ENCODE data around the gene GDF15. TPM values are rescaled to one million over a fixed set of nuclear protein-coding genes. Genes with fewer than 3 reads are reported as not detected.
A peak's percentile ranks its signal among the peaks of the same experiment; 100 is the strongest.

The GDF15 gene, protein sequence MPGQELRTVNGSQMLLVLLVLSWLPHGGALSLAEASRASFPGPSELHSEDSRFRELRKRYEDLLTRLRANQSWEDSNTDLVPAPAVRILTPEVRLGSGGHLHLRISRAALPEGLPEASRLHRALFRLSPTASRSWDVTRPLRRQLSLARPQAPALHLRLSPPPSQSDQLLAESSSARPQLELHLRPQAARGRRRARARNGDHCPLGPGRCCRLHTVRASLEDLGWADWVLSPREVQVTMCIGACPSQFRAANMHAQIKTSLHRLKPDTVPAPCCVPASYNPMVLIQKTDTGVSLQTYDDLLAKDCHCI
- 1 to 10 TPM in 1 of 2 donors, under 1 TPM in 1; 0.24 to 2.8 TPM for polyA plus RNA-seq

DNA sequence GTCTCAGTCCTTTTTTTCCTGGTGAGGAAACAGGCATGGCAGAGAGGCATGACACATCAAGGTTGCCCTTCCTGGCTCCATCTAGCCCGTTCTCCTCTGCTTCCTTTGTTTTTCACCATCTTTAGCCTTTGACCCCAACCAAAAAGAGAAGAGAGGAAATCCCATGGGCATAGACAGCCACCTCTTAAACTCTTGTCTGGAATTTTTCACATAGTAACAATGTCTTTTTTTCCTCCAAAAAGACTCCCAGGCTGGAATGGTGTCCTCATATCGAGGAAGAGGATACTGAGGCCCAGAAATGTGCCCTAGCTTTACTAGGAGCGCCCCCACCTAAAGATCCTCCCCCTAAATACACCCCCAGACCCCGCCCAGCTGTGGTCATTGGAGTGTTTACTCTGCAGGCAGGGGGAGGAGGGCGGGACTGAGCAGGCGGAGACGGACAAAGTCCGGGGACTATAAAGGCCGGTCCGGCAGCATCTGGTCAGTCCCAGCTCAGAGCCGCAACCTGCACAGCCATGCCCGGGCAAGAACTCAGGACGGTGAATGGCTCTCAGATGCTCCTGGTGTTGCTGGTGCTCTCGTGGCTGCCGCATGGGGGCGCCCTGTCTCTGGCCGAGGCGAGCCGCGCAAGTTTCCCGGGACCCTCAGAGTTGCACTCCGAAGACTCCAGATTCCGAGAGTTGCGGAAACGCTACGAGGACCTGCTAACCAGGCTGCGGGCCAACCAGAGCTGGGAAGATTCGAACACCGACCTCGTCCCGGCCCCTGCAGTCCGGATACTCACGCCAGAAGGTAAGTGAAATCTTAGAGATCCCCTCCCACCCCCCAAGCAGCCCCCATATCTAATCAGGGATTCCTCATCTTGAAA lies at the start of gene GDF15:
GDF15 (plus strand) TSS at position 484 of the 868 bp plus-strand sequence; CDS start at position 516, 32 bp downstream.
- Histone ChIP-seq H3K27me3 (ENCODE audit: control insufficient read depth in 1 of 2, insufficient read depth in 2 of 2, low read length in 2 of 2) (no peaks in the 10 kb centered on the region), H3K36me3 (ENCODE audit: control insufficient read depth in 2 of 2, insufficient read depth in 2 of 2, low read length in 1 of 2) (no peaks in the 10 kb centered on the region), H3K4me1 (ENCODE audit: control insufficient read depth in 2 of 2, insufficient read depth in 2 of 2, low read length in 1 of 2) (peaks cover 0 to 6% of the 10 kb centered on the region in 2 donors), H3K9me3 (ENCODE audit: control insufficient read depth in 2 of 2, insufficient read depth in 1 of 2, low read depth in 1 of 2, low read length in 1 of 2) (peaks cover 0 to 2% of the 10 kb centered on the region in 2 donors), H3K4me3 (ENCODE audit: low read depth in 1 of 2, low read length in 2 of 2) (no peak within 1 kb of the TSS), H3K27ac (ENCODE audit: low read depth in 2 of 2, low read length in 1 of 2) (no peak within 1 kb of the TSS)
- WGBS, 2 donors, result 24 to 37% methylated on average over 33 of the region's 33 CpGs

DNA sequence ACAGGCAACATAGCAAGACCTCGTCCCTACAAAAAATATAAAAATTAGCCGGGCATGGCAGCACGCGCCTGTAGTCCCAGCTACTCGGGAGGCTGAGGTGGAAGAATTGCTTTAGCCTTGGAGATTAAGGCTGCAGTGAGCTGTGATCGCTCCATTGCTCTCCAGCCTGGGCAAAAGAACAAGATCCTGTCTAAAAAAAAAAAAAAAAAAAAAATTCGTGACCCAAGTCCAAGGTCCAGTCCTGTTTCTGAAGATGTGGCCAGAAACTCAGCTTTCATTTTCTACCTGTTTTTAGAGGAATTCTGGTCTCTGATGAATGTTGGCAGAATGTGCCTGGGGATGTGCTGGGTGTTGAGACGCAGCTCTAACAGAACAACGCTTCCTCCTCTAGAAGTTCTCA lies 47.4 kb upstream of the GDF15 start:
- Histone ChIP-seq H3K27me3 (ENCODE audit: control insufficient read depth in 1 of 2, insufficient read depth in 2 of 2, low read length in 2 of 2) (no peaks in the 10 kb centered on the region), H3K4me1 (ENCODE audit: control insufficient read depth in 2 of 2, insufficient read depth in 2 of 2, low read length in 1 of 2) (peaks cover 0 to 7% of the 10 kb centered on the region in 2 donors), H3K9me3 (ENCODE audit: control insufficient read depth in 2 of 2, insufficient read depth in 1 of 2, low read depth in 1 of 2, low read length in 1 of 2) (no peaks in the 10 kb centered on the region), H3K4me3 (ENCODE audit: low read depth in 1 of 2, low read length in 2 of 2) (no peak overlapping the region), H3K36me3 (ENCODE audit: control insufficient read depth in 2 of 2, insufficient read depth in 2 of 2, low read length in 1 of 2) (no peaks in the 10 kb centered on the region), H3K27ac (ENCODE audit: low read depth in 2 of 2, low read length in 1 of 2) (no peak overlapping the region)
- WGBS, 2 donors, result 66 to 73% methylated on average over 9 of the region's 9 CpGs

DNA sequence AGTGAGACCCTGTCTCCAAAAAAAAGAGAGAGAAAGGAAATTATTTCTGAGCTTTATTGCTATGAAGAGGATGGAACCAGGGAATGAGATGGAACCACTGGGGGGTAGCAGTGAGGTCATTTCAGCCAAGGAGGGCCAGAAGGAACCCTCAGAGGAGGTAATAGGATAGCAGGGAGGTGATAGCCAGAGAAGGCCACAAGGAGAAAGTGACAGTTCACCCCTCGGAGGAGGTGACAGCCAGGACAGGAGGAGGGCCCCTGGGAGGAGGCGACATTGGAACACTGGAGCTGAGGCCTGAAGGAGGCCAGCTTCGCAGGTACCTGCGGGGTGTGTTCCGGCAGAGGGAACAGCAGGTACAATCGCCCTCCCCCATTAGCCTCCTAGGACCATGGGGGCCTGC lies 46.2 kb upstream of the GDF15 start:
- peak overlapping the region; percentile 64 to 74 for H3K4me3 ChIP-seq (ENCODE audit: low read depth in 1 of 2, low read length in 2 of 2)
- WGBS, 2 donors, result 50 to 64% methylated on average over 6 of the region's 6 CpGs
- H3K27me3 ChIP-seq (ENCODE audit: control insufficient read depth in 1 of 2, insufficient read depth in 2 of 2, low read length in 2 of 2), result no peaks in the 10 kb centered on the region
- no peaks in the 10 kb centered on the region for H3K36me3 ChIP-seq (ENCODE audit: control insufficient read depth in 2 of 2, insufficient read depth in 2 of 2, low read length in 1 of 2)
- H3K9me3 ChIP-seq (ENCODE audit: control insufficient read depth in 2 of 2, insufficient read depth in 1 of 2, low read depth in 1 of 2, low read length in 1 of 2), result no peaks in the 10 kb centered on the region
- H3K27ac ChIP-seq (ENCODE audit: low read depth in 2 of 2, low read length in 1 of 2), result no peak overlapping the region
- peaks cover 0 to 7% of the 10 kb centered on the region in 2 donors for H3K4me1 ChIP-seq (ENCODE audit: control insufficient read depth in 2 of 2, insufficient read depth in 2 of 2, low read length in 1 of 2)

DNA sequence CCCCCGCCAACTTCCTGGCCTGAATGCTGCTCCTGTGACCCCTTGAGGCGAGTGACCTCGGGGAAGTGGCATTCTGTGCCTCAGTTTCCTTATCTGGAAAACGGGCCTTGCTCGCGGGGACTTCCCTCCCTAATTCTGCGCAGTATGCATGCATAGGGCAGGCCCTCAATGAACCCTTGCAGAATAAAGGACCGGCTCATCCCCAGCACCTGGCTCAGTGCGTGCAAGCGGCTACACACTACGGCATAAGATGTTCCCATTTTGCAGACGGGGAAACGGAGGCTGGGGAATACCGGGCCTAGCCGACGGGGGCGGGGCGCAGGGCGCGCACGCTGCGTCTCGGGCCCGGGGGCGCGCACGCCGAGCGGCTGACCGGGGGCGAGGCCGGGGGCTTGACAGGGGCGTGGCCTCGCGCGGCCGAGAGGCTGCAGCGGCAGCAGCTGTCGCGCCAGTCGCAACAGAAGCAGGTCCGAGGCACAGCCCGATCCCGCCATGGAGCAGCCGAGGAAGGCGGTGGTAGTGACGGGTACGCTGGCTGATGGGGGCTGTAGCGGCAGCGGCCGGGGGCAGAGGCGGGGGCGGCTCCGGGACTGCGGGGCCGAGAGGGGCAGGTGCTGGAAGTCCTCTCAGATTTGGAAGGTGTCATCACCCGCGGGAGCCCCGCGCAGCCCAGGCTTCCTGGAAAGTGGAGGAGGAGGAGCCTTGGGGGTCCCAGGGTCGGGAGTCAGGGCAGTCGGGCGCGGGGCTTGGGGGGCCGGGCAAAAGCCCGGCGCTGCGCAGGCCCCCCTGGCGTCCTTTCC lies 45.6 kb upstream of the GDF15 start, which contains the start of gene PGPEP1:
PGPEP1 (plus strand) TSS at position 409 of the 800 bp plus-strand sequence; CDS start at position 493, 84 bp downstream.
- H3K27ac ChIP-seq (ENCODE audit: low read depth in 2 of 2, low read length in 1 of 2), result peak within 1 kb of the TSS; percentile 56 to 57
- H3K9me3 ChIP-seq (ENCODE audit: control insufficient read depth in 2 of 2, insufficient read depth in 1 of 2, low read depth in 1 of 2, low read length in 1 of 2), result no peaks in the 10 kb centered on the region
- no peaks in the 10 kb centered on the region for H3K27me3 ChIP-seq (ENCODE audit: control insufficient read depth in 1 of 2, insufficient read depth in 2 of 2, low read length in 2 of 2)
- H3K4me3 ChIP-seq (ENCODE audit: low read depth in 1 of 2, low read length in 2 of 2), result peak within 1 kb of the TSS; percentile 64 to 74
- H3K4me1 ChIP-seq (ENCODE audit: control insufficient read depth in 2 of 2, insufficient read depth in 2 of 2, low read length in 1 of 2), result peaks cover 0 to 7% of the 10 kb centered on the region in 2 donors
- WGBS, 2 donors, result 3 to 4% methylated on average over 64 to 69 of the region's 69 CpGs
- no peaks in the 10 kb centered on the region for H3K36me3 ChIP-seq (ENCODE audit: control insufficient read depth in 2 of 2, insufficient read depth in 2 of 2, low read length in 1 of 2)

DNA sequence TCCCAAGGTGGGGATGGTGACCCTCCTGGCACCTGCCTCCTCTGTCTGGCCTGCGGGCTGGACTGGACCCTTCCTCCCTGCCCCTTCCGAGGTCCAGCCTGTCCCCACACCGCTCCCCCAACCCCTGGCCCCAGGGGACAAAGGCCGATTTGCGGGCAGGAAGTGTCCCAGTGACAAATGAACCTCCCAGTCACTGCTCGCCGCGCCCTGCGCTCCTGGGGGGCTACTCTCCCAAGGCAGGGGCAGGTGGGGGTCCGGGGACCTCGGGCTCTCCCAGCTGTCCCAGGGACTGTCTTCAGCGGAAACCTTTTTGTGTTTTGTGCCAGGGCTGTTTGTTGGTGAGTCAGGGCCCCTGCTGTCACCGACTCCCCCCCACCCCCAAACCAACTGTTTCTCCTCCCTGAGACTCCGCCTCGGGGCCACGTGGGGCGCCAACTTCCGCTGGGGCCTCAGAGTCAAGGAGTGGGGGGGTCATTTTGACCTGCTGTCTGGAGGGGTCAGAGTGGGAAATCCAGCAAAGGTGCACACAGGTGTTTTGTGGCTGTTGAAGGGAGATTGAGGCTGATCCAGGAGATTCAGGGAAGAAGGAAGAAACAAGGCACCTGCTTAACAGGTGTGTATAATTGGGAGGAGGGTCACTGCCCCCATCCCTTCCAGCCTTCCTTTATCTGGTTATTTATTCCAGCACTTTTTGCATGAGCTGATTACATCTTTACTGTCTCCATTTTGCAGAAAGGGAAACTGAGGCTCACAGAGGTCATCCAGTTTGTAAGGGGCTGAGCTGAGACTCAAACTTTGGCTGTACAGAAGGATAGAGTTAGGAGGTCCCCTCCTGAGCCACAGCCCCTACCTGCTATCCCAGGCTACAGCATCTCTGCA lies 44.7 kb upstream of the GDF15 start:
- Histone ChIP-seq H3K9me3 (ENCODE audit: control insufficient read depth in 2 of 2, insufficient read depth in 1 of 2, low read depth in 1 of 2, low read length in 1 of 2) (no peaks in the 10 kb centered on the region), H3K27ac (ENCODE audit: low read depth in 2 of 2, low read length in 1 of 2) (peak overlapping the region; percentile 56 to 57), H3K4me1 (ENCODE audit: control insufficient read depth in 2 of 2, insufficient read depth in 2 of 2, low read length in 1 of 2) (peaks cover 0 to 7% of the 10 kb centered on the region in 2 donors), H3K36me3 (ENCODE audit: control insufficient read depth in 2 of 2, insufficient read depth in 2 of 2, low read length in 1 of 2) (no peaks in the 10 kb centered on the region), H3K4me3 (ENCODE audit: low read depth in 1 of 2, low read length in 2 of 2) (peak overlapping the region; percentile 64 to 74), H3K27me3 (ENCODE audit: control insufficient read depth in 1 of 2, insufficient read depth in 2 of 2, low read length in 2 of 2) (no peaks in the 10 kb centered on the region)
- WGBS, 2 donors, result 4 to 7% methylated on average over 18 of the region's 18 CpGs

DNA sequence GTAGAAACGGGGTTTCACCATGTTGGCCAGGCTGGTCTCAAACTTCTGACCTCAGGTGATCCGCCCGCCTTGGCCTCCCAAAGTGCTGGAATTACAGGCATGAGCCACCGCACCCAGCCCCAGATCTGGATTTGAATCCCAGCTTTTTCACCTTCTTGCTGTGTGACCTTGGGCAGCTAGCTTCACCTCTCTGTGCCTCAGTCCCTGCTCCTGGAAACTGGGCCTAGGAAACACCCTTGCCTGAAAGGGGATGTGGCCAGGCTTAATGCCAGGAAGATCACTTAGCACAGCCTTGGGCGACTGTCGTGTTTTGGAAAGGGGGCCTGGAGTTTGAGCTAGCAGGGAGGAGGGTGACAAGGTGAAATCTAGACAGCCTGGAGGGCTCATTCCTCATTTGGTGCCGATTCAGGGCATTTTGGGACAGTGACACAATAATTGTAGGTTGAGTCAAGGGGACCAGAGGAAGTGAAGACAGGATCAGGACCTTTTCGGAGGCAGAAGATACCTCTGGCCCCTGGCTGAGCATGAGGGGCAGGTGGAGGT lies 43.8 kb upstream of the GDF15 start:
- Histone ChIP-seq H3K27me3 (ENCODE audit: control insufficient read depth in 1 of 2, insufficient read depth in 2 of 2, low read length in 2 of 2) (no peaks in the 10 kb centered on the region), H3K4me1 (ENCODE audit: control insufficient read depth in 2 of 2, insufficient read depth in 2 of 2, low read length in 1 of 2) (peaks cover 0 to 7% of the 10 kb centered on the region in 2 donors), H3K27ac (ENCODE audit: low read depth in 2 of 2, low read length in 1 of 2) (no peak overlapping the region), H3K36me3 (ENCODE audit: control insufficient read depth in 2 of 2, insufficient read depth in 2 of 2, low read length in 1 of 2) (no peaks in the 10 kb centered on the region), H3K4me3 (ENCODE audit: low read depth in 1 of 2, low read length in 2 of 2) (no peak overlapping the region), H3K9me3 (ENCODE audit: control insufficient read depth in 2 of 2, insufficient read depth in 1 of 2, low read depth in 1 of 2, low read length in 1 of 2) (no peaks in the 10 kb centered on the region)
- WGBS, 2 donors, result 75 to 76% methylated on average over 8 of the region's 8 CpGs

DNA sequence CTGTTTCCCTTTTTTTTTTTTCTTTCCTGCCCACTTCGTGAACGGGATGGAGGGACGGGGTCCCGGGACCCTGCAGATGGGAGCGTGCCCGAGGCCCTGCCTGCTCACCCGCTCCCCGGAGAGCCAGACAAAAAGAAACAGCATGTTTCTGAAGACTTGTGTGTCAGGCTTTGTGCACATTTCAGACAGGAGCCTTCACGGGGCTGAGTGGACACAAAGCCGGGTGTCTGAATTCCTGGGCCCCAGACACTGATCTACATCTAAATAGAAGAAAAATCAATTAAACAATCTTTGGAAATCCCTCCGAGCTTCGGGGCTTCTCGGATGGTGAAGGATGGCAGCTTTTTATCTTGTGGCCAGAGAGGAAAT lies 41.4 kb upstream of the GDF15 start:
- Histone ChIP-seq H3K9me3 (ENCODE audit: control insufficient read depth in 2 of 2, insufficient read depth in 1 of 2, low read depth in 1 of 2, low read length in 1 of 2) (no peaks in the 10 kb centered on the region), H3K27ac (ENCODE audit: low read depth in 2 of 2, low read length in 1 of 2) (no peak overlapping the region), H3K4me1 (ENCODE audit: control insufficient read depth in 2 of 2, insufficient read depth in 2 of 2, low read length in 1 of 2) (peaks cover 0 to 7% of the 10 kb centered on the region in 2 donors), H3K36me3 (ENCODE audit: control insufficient read depth in 2 of 2, insufficient read depth in 2 of 2, low read length in 1 of 2) (no peaks in the 10 kb centered on the region), H3K27me3 (ENCODE audit: control insufficient read depth in 1 of 2, insufficient read depth in 2 of 2, low read length in 2 of 2) (no peaks in the 10 kb centered on the region), H3K4me3 (ENCODE audit: low read depth in 1 of 2, low read length in 2 of 2) (no peak overlapping the region)
- 67 to 68% methylated on average over 13 of the region's 13 CpGs for WGBS, 2 donors

DNA sequence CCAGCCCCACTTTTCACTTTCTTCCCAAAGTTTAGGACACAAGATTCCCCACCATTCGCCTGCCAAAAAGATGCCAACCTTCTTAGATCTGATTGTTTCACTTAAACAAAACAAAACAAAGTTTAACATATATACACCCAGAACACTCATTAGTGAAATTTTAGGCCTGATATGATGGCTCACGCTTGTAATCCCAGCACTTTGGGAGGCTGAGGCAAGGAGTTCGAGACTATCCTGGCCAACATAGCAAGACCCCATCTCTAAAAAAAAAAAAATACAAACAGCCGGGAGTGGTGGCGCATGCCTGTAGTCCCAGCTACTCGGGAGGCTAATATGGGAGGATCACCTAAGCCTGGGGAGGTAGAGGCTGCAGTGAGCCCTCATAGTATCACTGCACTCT lies 40.7 kb upstream of the GDF15 start:
- peaks cover 0 to under 1% of the 10 kb centered on the region in 2 donors for H3K4me1 ChIP-seq (ENCODE audit: control insufficient read depth in 2 of 2, insufficient read depth in 2 of 2, low read length in 1 of 2)
- no peaks in the 10 kb centered on the region for H3K27me3 ChIP-seq (ENCODE audit: control insufficient read depth in 1 of 2, insufficient read depth in 2 of 2, low read length in 2 of 2)
- no peaks in the 10 kb centered on the region for H3K36me3 ChIP-seq (ENCODE audit: control insufficient read depth in 2 of 2, insufficient read depth in 2 of 2, low read length in 1 of 2)
- no peaks in the 10 kb centered on the region for H3K9me3 ChIP-seq (ENCODE audit: control insufficient read depth in 2 of 2, insufficient read depth in 1 of 2, low read depth in 1 of 2, low read length in 1 of 2)
- H3K27ac ChIP-seq (ENCODE audit: low read depth in 2 of 2, low read length in 1 of 2), result no peak overlapping the region
- no peak overlapping the region for H3K4me3 ChIP-seq (ENCODE audit: low read depth in 1 of 2, low read length in 2 of 2)
- 91 to 95% methylated on average over 6 of the region's 6 CpGs for WGBS, 2 donors

Data from esophagus (tissue), 2 donors.